ENCODE measurements around the gene ST14. TPM values are rescaled to one million over a fixed set of nuclear protein-coding genes. Genes with fewer than 3 reads are reported as not detected.

The ST14 gene
- total and polyA plus RNA-seq, 2 donors (not counting 3 experiments of a cell fraction or from before 2014, with no cell fraction given) = 0.08 TPM; not detected in 1

DNA sequence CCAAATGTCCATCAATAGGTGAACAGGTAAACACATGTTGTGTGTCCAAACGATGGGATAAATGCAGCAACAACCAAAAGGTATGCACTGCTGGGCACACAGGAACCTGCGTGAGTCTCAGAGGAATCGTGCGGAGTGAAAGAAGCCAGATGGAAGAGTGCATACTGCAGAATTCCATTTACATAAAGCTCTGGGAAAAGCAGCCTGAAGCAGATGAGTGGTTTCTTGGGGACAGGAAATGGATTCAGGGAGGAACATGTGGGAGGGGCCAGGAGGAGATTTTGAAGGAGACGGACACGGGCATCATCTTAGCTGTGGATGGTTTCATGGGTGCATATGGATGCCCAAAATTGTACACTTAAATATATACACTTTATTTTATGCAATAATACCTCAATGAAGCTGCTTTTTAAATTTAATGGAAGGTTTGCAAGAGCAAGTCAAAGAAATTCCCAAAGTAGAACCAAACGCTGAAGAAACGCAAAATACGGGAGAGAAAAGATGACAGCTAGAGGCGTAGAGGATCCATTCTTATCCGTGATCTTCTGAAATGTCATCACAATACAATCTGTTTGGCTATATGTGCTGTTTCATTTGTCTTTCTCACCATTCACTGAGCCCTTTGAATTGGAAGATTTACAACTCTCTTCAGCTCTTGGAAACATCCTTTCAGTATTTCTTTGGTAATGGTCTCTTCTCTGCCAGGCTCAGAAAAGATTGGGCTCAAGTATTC lies 24.5 kb downstream of the ST14 start:
- Histone ChIP-seq H3K79me2 (ENCODE audit: control insufficient read depth, insufficient read depth, low read length) (no peaks in the 10 kb centered on the region), H3K4me2 (ENCODE audit: insufficient read depth, low read length) (no peak overlapping the region), H3K27me3 (ENCODE audit: control insufficient read depth in 2 of 2, insufficient read depth in 2 of 2, low read length in 2 of 2) (no peaks in the 10 kb centered on the region), H3K36me3 (ENCODE audit: control insufficient read depth in 2 of 2, extremely low read depth in 1 of 2, insufficient read depth in 2 of 2, low read length in 2 of 2) (no peaks in the 10 kb centered on the region), H3K27ac (ENCODE audit: insufficient read depth, low read depth, low read length) (no peak overlapping the region), H2AFZ (ENCODE audit: low read depth, low read length) (no peak overlapping the region), H4K20me1 (replicated peaks; ENCODE audit: control insufficient read depth, extremely low read depth, insufficient read depth, low read length) (no peaks in the 10 kb centered on the region), H3K4me1 (ENCODE audit: control insufficient read depth, extremely low read depth, insufficient read depth, low read length) (no peaks in the 10 kb centered on the region), H3K9ac (replicated peaks; ENCODE audit: extremely low read depth, insufficient read depth, low read length) (no peak overlapping the region), H3K9me3 (replicated peaks; ENCODE audit: control insufficient read depth, insufficient read depth, low read length) (no peaks in the 10 kb centered on the region), H3K9me1 (replicated peaks; ENCODE audit: control insufficient read depth, extremely low read depth, insufficient read depth, low read length) (no peaks in the 10 kb centered on the region), H3K4me3 (replicated peaks in 1 of 3; ENCODE audit: insufficient read depth in 1 of 3, low read depth in 1 of 3, low read length in 3 of 3) (no peak overlapping the region)
- intact Hi-C loops (cut with micrococcal nuclease) = no loop called here
- dilution Hi-C loops (cut with MboI; ENCODE audit: extremely low pct_ligation_motif_present, low sequenced_read_pairs) = no loop called here
- ChIA-PET POLR2A (interaction anchor here (0.6 kb wide), 1 partner anchor 239 kb away, joined by 3 read pairs; no protein-coding TSS in a partner anchor), CTCF (interaction anchor here (0.9 to 1.3 kb wide), 2 partner anchors 15 to 29 kb away, joined by 3 read pairs; no protein-coding TSS in a partner anchor)
- TF ChIP-seq, protein P1, sequence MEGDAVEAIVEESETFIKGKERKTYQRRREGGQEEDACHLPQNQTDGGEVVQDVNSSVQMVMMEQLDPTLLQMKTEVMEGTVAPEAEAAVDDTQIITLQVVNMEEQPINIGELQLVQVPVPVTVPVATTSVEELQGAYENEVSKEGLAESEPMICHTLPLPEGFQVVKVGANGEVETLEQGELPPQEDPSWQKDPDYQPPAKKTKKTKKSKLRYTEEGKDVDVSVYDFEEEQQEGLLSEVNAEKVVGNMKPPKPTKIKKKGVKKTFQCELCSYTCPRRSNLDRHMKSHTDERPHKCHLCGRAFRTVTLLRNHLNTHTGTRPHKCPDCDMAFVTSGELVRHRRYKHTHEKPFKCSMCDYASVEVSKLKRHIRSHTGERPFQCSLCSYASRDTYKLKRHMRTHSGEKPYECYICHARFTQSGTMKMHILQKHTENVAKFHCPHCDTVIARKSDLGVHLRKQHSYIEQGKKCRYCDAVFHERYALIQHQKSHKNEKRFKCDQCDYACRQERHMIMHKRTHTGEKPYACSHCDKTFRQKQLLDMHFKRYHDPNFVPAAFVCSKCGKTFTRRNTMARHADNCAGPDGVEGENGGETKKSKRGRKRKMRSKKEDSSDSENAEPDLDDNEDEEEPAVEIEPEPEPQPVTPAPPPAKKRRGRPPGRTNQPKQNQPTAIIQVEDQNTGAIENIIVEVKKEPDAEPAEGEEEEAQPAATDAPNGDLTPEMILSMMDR (IDR thresholded peaks at IDR 0.05; ENCODE audit: extremely low read depth in 1 of 2, insufficient read depth in 1 of 2, low read depth in 1 of 2, low read length in 2 of 2) = no peak
- TF ChIP-seq POLR2A (IDR thresholded peaks at IDR 0.05; ENCODE audit: low read depth, low read length) = no peak
- no peak for TF ChIP-seq POLR2AphosphoS5 (IDR thresholded peaks at IDR 0.05; ENCODE audit: insufficient read depth, low read depth, low read length)
- no peak for TF ChIP-seq FOS (IDR thresholded peaks at IDR 0.05; ENCODE audit: borderline replicate concordance, insufficient read depth, low read length)
- TF ChIP-seq EZH2 (IDR thresholded peaks at IDR 0.05; ENCODE audit: borderline replicate concordance, low read depth, low read length, severe bottlenecking) = no peak
- no peak for TF ChIP-seq JUN (IDR thresholded peaks at IDR 0.05; ENCODE audit: borderline replicate concordance, insufficient read depth, insufficient read length, low read depth)
- no peak for TF ChIP-seq GATA2 (IDR thresholded peaks at IDR 0.05; ENCODE audit: insufficient read depth, insufficient read length, low read depth, low read length)
- TF ChIP-seq MAX (IDR thresholded peaks at IDR 0.05; ENCODE audit: insufficient read depth, insufficient read length) = no peak
- TF ChIP-seq MYC (IDR thresholded peaks at IDR 0.05; ENCODE audit: low read depth, low read length) = no peak
- no TSS peak for BruUV-seq (replicated peaks)
- DNase-seq (ENCODE audit: low read depth, low spot score) (no peak), FAIRE-seq (no peak)
